HG03439 (cell line): ENCODE results near the gene COBL.
A peak's percentile ranks its signal among the peaks of the same experiment; 100 is the strongest.
"Not testable (repeated sequence)": the region's sequence is repeated elsewhere in the genome, so short reads cannot be mapped to it uniquely, and the experiment has no call there.

ENCODE experiments used
- ATAC-seq: cut with Tn5 transposase; IDR thresholded peaks from one replicate; pipeline ENCODE4 v1.9.1; 2021; ENCODE audit warnings: mild to moderate bottlenecking, moderate library complexity; ENCODE audit not compliant: unreplicated experiment

Gene COBL

DNA sequence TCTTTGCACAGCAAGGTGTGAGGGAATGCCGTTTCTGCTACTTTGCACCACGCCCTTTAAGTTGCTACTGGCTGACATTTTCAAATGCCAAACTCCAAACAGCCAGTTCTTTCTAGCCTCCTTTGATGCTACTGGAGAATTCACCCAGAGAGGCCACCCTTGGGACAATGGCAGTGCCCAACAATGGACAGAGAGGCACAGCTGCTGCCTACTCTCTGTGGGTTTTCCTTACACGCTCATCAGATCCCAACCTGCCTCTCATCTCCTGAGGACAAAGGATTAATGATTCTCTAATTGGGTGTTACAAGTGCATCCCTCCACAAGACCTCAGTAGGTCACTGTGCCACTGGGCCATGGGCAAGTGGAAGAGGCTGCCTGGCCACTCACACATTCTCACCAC lies 105.8 kb downstream of the COBL start:
- no peak for ATAC-seq

DNA sequence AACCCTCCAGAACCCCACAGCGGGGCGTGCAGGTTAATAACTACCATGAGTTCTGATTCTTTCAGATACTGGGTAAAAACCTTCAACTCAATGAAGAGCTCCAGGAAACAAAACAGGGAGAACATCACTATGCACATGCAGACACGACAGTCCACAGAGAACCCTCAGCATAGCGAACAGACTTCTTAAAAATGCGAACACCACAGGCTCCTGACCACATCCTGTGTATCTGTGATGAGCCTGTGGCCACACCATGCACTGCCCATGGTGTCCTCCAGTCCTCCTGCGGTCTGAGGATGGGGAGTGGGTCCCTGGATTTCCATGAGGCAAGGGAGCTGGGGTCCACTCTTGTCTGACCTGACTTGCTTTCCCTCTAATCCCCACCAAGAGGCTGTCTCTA lies 107.2 kb downstream of the COBL start:
- ATAC-seq, result no peak

DNA sequence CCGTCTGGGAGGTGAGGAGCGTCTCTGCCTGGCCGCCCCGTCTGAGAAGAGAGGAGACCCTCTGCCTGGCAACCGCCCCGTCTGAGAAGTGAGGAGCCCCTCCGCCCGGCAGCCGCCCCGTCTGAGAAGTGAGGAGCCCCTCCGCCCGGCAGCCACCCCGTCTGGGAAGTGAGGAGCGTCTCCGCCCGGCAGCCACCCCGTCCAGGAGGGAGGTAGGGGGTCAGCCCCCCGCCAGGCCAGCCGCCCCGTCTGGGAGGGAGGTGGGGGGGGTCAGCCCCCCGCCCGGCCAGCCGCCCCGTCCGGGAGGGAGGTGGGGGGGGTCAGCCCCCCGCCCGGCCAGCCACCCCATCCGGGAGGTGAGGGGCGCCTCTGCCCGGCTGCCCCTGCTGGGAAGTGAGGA lies 108.5 kb downstream of the COBL start:
- ATAC-seq, result not testable (repeated sequence)

DNA sequence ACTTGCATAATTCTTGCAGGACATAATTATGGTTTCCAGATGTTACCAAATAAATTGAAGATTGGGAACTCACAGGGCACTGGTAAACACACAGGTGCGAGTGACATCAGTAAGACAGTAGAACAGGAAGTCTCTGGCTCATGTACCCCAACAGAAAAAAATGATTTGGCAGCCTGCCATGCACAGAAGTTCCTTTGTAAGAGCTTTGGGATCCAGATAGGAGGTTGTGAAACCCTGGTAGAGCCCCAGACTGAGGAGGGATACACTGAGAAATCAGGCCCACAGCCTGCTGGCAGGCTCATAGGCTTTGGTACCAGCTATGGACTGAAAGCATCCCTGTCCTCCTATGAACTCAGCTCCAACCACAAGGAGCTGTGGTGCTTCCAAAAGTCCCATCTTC lies 118.0 kb downstream of the COBL start:
- no peak for ATAC-seq

DNA sequence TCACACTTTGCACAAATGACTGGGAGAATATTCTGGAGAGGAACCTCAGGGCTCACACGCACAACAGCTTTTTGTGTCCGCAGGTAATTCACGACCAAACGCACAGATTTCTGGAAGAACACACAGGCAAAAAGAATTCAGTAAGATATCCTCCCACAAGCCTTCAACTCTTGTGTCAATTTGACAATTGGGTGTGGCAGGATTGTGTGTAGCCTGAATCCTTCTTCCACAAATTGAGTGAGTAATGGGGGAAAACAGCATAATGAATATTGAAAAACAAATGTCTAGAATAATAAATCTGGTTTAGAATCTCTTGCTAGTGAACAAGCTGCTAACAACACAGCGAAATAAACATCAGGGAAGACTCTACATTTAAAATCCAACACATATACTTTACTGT lies 125.6 kb downstream of the COBL start:
- no peak for ATAC-seq

DNA sequence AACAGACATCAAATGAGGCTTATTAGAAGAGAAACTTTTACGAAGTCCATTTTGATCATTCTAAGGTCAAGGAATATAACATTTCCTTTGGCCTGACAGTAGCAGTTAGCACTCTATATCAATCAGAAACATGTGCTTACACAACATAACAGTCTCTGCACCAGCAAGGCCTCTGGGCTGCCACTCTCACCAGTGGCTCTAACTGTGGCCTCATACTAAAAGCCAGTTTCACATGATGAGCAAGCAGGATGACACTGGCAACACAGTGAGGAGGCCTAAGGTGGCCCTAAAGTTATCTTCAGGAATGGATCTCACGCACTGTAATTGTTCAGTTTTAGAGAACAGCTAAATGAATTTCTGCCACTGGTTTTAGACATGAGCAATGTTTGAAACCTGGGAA lies 126.8 kb downstream of the COBL start:
- no peak for ATAC-seq

DNA sequence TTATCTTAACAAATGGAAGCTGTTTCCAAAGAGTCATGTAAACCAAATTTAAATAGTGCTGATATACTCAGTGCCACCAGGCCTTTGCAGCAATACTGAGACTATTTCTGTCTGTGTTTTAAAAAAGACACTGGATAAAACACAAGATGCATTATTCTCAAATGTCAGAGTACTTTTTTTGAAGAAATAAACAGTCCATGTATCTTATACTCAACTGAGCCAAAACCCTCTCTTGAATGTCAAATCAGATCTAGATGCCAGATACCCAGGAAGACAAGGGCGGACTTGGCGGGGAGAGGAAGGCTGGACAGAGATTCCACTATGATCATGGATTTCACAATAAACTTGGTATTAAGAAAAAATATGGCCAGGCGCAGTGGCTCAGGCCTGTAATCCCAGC lies 127.6 kb downstream of the COBL start:
- ATAC-seq, result no peak

DNA sequence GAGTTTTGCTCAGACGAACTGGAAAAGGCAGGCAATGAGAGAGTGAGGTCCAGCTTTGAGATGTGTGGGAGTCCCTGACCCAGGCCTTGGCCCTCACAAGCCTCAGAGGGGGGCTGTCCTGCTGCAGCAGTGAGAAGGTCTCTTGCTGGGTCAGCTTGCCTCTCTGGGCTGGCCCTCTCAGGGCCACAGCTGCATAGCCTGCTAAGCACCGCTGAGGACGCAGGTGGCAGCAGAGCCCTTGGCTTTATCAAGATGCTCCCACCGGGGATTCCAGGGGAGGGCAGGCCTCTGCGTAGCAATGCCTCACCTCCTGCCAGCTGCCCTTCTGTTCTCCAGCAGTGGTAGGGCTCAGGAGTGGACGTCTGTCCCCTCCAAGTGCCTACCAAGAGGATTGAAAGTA lies 128.7 kb downstream of the COBL start:
- ATAC-seq, result no peak

DNA sequence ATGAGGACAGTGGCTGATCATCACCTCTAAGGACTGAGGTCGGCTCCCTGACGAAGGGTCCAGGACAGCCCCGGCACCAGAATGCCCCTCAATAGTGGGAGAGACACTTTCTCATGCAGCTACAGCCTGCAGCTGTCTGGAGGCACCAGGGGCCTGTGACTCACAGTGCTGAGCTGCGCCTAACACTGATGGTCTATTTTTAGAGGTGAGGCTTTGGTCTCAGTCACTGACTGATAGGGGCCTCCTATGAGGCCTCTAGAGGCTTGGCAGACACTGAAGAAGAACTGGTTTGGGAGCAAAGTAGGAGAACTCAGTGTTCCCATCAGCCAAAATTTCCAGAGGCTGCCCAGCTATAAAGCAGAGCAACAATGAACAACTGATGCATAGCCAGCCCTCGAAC lies 130.1 kb downstream of the COBL start:
- no peak for ATAC-seq

DNA sequence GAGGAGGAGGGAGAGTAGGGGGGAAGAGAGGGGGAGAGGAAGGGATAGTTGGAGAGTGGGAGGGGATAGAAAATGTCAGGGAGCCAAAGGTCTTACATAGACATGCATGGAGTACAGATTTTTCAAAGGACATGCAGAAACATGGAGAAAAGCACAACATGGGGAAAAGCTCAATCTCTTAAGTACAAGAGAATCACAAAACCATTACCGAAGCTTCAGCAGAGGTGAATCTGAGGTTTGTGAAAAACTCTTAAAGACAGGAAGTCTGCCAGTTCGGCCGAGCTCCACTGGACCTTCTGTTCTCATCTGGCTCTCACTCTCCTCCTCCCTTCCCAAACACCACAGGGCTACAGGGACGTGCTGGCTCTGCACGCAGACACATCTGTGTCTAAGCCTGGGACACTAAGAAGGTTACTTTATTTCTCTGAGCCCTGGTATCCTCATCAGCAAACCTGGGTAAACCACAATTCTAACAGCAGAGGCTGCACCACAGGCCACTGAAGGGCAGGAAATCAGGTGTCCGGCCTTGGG lies 133.9 kb downstream of the COBL start:
- ATAC-seq, result no peak

DNA sequence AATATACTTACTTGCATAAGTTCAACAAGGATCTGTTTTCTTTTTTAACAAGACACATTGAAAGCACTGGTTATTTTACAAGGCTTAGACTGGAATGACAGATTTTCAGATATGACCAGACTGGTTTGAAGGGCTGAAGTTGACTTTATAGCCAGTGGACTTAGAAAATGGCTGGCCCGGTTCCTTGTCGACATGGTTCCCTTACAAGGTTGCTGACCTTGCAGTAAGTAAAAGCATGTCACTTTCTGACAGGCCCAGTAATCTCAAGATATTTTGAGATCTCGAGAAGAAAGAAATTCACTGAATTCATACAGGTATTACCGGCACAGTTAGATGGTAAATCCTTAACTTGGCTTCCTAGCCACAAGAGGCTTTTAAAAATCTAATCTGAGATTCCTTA lies 136.5 kb downstream of the COBL start:
- no peak for ATAC-seq

DNA sequence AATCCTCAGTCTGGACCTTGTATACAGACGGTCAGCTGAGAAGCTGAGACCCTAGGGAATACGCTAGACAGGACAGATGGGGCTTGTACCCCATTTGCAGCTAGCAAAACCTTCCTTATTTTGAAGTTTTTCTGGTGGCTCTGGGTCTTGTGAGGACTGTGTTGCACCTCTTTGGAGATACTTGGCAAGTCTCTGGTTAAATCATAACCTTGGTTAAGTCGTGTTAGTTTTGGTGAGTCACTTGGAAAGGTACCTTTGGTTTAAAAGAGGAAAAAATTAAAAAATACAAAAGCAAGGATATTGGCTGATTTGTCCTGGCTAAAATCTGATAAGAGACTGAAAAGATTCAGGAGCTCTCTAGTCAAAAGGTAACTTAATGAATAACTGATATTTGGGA lies 140.6 kb downstream of the COBL start:
- ATAC-seq, result no peak

DNA sequence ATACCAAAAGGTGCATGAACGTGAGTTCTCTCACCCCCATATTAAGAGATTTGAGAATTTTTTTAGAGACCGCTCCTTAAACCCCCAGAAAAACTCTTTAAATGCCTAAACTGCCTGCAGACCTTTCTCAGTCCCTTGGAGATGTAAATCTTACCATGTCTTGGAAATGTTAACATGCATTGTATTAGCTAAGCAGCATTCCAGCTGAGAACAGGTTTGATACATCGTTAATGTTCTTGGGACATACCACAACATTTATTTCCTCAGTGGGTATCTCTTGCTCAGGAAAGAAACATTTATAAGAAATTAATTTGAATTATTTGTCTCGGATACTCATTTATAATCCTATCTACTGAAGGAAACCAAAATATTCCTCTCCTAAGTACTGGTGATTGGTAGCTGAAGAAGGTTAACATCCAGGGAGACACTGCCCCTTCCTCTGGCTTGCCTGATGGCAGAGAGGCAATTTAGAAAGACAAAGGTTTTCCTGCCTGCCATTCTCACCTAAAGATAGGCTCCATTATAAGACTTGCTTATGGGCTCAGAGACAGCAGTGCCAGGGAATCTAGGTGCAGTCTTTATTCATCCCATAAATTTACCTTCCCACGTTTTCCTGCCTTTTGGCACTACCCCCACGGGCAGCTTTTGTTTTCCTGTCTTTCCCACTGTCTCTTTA lies 141.2 kb downstream of the COBL start:
- no peak for ATAC-seq

DNA sequence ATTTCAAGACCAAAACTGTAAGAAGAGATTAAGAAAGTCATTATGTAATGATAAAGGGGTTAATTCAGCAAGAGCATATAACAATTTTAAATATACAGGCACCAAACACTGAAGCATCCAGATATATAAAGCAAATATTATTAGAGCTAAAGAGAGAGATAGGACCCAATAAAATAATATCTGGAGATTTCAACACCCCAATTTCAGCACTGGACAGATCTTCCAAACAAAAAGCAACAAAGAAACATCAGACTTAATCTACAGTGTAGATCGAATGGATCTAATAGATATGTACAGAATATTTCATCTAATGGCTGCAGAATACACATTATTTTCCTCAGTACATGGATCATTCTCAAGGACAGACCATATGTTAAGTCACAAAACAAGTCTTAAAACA lies 151.3 kb downstream of the COBL start:
- no peak for ATAC-seq

DNA sequence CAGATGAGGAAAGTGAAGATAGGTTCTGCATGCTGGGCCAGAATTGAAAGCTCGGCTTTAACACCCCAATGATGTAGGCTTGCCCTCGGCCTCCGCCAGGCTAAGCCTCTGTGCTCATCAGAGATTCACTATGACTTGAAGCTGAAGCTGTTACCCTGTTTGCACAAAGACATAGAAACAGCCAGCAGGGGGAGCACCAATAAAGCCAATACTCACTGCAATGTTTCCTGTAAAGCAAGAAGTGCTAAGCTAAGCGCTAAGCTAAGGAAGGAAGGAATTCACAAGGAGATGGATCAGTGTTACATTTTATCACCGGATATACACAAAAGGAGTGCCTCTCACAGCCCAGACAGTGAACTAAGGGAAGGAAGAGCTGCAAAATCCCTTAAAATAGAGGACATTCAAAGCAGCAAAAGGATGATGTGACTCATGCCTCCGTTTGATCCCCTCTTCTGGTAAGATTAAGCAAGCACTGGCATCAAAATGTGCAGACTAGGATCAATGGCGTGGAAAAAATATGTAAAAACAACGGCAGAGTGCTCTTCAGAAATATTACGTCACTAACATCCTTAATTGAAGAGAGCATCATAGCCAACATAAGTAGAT lies 153.8 kb downstream of the COBL start:
- ATAC-seq, result peak; percentile 81

DNA sequence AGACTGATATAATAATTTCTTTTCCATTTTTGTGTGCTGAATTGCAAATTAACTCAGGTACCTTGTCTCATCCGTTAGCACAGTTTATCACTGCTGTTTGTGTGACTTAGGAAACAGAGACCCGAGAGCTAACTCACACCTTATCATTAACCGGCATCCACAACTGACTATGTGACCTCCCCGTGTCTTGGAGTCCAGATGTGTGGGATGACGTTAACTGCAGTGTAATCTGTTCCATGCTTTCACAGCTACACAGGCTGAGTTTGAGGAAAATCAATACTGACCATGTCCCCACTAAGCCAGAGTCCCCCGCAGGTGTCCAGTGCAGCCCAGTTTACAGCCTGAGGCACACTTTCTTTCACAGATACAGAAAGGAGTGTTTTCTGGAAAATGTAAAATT lies 154.7 kb downstream of the COBL start:
- ATAC-seq, result no peak

DNA sequence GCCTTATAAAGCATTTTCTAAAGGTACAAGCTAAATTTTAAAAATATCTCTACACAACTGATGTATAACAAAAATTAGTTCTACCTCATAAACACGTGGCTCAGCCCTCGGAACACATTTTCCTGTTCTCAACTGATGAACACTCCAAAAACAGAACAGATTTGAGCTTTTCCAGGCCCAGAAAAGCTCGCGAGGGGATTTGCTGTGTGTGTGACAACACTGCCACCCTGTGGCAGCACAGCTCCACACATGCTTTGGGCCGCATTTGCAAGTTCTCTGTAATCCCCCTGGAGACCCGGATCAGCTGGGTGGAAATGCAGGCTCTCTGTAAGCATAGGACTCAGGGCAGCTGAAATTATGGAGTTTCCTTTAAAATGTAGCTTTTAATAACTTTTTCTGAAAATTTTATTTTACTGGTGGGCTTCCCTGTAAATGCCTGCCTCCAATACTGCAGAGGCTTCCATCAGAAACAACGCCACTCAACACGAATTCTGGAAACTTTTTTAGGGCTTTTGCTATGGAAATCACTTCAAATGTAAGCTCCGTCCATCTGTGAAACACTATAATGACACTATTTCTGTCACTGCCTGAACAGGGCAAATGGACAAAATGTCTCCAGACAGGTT lies 155.5 kb downstream of the COBL start:
- peak; percentile 52 for ATAC-seq

DNA sequence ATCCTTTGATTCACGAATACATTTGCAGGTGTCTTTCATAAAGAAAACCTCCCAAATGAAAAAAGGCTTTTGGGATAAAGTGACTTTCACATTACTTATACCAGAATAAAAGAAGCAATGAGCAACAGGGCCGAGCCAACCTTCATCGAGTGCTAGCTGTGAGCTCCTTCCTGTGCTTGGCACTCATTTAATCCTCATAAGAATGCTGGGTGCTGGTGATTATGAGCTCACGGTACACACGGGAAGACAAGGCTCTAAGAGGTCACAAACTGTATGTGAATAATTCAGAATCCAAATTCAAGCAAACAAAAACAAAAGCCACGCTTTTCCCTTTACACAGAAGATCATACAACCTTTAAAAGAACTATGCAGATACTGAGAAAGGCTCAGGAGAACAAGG lies 156.2 kb downstream of the COBL start:
- no peak for ATAC-seq

DNA sequence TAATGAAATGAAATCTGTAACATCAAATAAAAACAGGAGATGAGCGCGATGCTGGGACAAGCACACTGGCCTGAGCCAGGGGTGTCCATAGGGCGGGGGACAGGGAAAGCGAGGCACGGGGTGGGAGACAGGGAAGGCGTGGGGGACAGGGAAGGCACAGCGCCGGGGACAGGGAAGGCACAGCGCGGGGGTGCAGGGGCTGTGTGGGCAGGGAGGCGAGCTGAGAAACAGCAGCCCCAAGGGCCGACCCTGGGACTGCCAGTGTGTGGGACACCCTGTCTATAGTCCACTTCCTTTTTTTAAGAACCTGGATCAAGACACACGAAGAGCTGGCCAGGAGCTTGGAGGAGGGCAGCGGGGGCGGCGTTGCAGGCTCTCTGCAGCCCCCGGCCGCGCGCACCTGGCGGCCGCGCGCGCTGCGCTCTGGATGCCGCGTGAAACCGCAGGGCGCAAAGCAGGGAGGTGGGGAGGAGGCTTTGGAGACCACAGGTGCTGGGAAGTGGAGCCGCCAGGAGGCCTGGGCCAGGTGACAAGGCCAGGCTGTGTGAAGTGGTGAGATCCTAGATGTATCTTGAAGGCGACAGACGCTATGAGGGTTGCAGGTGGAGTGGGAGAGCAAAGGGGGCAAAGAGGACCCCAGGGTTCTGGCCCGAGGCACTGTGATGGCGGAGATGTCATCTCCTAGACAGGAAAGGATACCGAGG lies 157.7 kb downstream of the COBL start:
- no peak for ATAC-seq

DNA sequence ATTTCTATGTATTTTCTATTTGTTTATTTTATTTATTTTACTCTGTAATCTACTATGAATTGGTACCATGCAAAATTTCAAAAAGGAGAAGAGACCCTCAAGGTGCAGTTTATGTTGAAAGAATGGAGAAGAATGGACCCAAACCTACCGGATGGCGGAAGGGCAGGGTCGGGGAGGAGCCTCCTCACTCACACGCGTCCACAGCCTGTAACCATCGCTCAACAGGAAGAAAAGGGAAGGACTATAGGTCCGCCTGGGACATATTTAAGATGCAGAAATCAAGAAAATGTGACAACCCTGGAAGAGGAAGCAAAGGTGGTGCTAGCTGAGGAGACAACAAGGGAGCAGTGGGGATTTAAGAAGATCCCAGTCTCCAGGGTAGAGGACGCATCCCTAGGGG lies 158.4 kb downstream of the COBL start:
- ATAC-seq, result no peak

DNA sequence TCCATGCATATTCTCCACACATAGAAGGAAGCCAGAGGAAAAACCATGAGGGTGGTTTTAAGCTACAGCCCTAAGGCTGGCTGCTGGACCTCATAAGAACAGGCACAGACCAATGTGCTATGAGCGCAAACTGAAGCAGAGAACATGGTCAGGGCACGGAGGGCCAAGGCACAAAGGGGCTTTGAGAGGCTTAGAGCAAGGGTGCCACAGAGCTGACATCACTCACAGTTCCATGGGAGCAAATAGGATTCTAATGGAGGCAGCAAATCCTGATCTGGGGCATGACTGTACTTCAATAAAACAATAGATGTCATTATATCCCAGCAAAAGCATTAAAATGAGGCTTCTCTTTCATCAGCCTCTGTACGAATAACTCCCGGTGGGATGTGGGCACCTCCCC lies 162.4 kb downstream of the COBL start:
- no peak for ATAC-seq

DNA sequence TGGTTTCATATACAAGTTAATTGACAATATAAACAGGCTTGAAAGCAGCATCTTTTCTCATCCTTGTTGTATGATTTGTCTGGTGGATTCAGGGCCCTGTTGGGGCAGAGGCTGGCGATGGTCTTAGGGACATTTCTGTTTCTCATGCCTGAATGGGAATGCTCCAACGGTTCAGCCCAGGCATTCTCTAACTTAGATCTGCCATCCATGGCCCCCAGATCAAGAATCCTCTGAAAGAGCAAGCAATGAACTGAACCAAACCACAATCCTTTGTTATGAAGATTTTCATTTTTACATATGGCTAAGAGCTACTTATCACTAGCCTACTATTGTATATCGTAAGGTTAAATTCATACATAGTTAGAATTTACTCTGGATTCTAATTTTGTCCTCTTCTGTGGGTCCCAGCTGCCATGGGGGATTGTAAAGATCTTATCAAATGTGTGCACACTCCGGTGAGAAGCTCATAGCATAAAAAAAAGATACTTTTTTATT lies 163.9 kb downstream of the COBL start:
- ATAC-seq, result no peak
